GM19324 (cell line): ENCODE measurements around the gene LYRM7.
"Not testable (repeated sequence)": the region's sequence is repeated elsewhere in the genome, so short reads cannot be mapped to it uniquely, and the experiment has no call there.

ENCODE experiments used
- ATAC-seq: cut with Tn5 transposase; IDR thresholded peaks from one replicate; pipeline ENCODE4 v1.9.1; 2021; ENCODE audit warnings: mild to moderate bottlenecking, moderate library complexity; ENCODE audit not compliant: unreplicated experiment, low FRiP score

Gene LYRM7

DNA sequence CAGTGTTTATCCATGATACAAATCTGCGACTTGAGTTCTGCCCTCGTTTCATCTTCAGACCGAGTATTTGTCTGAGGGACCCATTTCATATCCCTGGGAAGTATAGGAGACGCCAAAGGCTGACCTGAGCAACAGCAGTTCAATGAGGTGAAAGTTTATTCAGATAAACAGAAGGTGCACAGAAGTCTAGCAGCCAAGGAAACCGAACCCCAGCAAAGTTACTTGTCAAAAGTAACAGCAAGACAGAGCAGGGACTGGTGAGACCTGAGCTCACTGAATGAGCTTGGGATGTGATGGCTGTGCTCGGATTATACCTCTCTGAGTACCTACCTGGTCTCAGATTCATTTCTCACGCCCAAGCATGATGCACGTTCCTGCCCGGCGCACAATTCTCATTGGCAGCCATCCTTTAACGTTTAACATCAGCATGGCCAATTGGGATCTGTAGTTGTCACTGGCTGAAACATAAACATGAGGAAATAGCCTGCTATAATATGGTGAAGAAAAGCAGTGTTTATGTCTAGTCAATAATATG is 599 bp downstream of the LYRM7 start:
- ATAC-seq, result no peak

GRCh38 chr5:131180407-131180806 is 9.7 kb downstream of the LYRM7 start:
- ATAC-seq, result no peak

GRCh38 chr5:131182839-131183238 is 12.1 kb downstream of the LYRM7 start:
- no peak for ATAC-seq

DNA sequence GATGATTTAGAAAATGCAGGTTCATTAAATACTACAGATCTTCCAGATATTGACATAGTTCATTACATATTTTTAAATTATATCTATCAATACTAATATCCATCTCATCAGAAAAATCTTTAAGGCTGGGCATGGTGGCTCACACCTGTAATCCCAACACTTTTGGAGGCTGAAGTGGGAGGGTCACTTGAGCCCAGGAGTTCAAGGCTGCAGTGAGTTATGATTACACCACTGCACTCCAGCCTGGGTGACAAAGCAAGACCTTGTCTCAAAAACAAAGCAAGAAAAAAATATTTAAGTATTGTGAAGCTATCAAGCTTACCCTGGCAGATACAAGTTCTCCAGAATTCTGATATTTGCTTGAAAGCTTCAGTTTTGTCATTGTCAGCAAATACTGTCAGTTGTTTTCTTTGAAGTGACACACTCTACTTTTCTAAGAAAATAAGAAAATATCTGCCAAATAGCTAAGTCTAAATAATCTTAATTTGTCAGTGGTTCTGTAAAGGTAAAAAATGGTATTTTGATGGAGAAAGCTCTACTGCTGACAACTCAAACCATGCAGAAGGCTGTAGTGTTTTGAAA is 14.9 kb downstream of the LYRM7 start:
- no peak for ATAC-seq

GRCh38 chr5:131186561-131187256 is 16.0 kb downstream of the LYRM7 start:
- ATAC-seq, result no peak

GRCh38 chr5:131193106-131193505 is 22.4 kb downstream of the LYRM7 start:
- ATAC-seq, result no peak

DNA sequence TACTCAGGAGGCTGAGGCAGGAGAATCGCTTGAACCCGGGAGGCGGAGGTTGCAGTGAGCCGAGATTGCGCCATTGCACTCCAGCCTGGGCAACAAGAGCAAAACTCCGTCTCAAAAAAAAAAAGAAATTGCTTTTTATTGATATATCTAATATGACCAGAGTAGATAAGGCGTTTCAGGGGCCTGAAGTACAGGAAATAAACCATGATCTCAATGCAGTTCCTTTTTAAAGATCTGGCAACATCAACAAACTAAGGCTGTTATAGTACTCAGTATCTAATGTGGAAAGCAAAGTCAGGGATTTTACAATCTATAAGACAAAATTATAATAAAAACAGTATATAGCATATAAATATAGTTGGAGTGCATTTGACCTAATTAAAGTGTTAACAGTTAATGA is 23.2 kb downstream of the LYRM7 start:
- not testable (repeated sequence) for ATAC-seq

- no peak for ATAC-seq
Measured at GRCh38 chr5:131194725-131195124, 24.0 kb downstream of the LYRM7 start.

DNA sequence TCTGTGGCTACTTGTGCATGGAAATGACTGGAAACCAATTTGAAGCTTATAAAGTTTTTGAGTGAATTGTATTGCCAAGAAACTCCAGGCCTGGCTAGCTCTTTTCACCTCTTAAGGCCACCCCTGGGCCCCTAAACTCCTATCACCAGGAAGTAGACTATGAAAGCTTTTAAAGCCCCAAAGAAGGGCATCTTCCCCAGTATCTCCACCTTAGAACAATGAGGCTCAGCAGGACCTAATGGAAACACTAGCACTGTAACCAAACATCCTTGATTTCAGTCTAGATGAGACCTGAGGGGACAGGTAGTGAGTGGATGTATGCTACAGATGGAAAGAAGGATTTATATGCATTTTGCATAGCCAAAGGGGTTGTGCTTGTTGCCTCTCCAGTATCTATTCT is 25.0 kb downstream of the LYRM7 start:
- ATAC-seq, result no peak

- no peak for ATAC-seq
Measured at GRCh38 chr5:131196331-131196730, 25.6 kb downstream of the LYRM7 start.

- ATAC-seq, result no peak
Measured at GRCh38 chr5:131198625-131199024, 27.9 kb downstream of the LYRM7 start.

GRCh38 chr5:131200560-131200959 is 29.8 kb downstream of the LYRM7 start:
- no peak for ATAC-seq

GRCh38 chr5:131204964-131205363 is 34.2 kb downstream of the LYRM7 start:
- no peak for ATAC-seq

- no peak for ATAC-seq
Measured at GRCh38 chr5:131206061-131206460, 35.3 kb downstream of the LYRM7 start.

- no peak for ATAC-seq
Measured at GRCh38 chr5:131206772-131207171, 36.0 kb downstream of the LYRM7 start.

GRCh38 chr5:131209175-131209505 is 38.4 kb downstream of the LYRM7 start:
- no peak for ATAC-seq

DNA sequence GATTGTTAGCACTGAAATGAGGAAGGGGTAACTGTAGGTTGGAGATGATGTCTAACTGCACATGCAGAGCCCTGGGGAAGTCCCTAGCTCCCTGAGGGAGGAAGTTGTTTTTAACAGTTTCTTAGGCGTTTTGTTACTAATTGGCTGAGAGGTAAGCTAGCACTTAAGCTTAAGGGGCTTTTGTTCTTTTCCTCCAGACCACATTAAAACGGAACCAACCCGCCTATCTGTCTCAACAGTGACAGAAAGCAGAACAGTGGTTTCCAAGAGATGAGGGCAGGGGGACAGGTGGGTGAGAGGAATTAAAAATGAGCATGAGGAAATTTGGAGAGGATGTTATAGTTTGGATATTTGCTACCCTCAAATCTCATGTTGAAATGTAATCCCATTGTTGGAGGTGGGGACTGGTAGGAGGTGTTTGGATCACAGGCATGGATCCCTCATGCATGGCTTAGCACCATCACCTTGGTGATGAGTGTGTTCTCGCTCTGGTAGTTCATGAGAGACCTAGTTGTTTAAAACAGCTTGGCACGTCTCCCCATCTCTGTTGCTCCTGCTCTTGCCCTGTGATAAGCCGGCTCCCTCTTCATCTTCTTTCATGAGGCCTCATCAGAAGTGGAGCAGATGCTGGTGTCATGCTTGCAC is 38.9 kb downstream of the LYRM7 start:
- ATAC-seq, result peak; percentile 81

- ATAC-seq, result peak; percentile 0
Measured at GRCh38 chr5:131210151-131210510, 39.4 kb downstream of the LYRM7 start.

DNA sequence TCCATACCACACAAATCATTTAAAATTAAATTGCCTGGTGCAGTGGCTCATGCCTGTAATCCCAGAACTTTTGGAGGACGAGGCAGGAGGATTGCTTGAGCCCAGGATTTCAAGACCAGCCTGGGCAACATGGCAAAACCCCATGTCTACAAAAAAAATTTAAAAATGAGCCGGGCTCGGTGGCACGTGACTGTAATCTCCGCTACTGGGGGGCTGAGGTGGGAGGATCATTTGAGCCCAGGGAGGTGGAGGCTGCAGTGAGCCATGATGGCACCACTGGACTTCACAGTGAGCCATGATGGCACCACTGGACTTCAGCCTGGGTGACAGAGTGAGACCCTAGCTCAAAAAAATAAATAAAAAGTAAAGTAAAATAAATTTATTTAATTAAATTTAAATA is 40.9 kb downstream of the LYRM7 start:
- ATAC-seq, result no peak

- ATAC-seq, result peak; percentile 57
Measured at GRCh38 chr5:131212471-131213021, 41.8 kb downstream of the LYRM7 start.

DNA sequence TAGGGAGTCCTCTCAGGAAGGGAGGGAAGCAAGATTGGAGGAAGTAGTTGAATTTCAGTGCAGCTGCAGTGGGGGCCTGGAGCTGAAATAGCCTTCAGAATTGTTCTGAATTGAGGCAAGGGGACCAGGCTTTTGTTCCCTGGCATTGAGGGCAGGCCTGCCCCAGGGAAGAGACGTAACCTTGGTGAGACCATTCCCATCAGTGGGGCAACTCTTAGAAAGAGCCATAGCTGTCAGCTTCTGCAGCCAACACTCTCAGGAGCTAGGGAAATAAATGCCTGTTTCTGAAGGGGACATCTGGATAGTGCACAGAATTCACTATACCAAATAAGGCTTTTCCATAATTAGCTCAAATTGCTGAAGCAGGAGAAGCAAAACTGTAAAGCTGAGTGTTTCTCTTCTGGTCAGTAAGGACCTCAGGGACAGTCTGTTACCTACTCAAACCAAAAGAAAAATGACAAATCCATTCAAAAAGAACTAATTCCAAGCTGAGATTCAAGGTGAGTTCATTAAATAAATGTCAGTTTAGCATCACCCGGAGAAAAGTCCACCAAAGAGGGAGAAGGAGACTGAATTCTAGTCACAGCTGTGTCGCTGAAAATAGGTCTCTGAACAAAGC is 44.0 kb downstream of the LYRM7 start:
- ATAC-seq, result no peak
